ENCODE results near the gene MC3R.

DNA sequence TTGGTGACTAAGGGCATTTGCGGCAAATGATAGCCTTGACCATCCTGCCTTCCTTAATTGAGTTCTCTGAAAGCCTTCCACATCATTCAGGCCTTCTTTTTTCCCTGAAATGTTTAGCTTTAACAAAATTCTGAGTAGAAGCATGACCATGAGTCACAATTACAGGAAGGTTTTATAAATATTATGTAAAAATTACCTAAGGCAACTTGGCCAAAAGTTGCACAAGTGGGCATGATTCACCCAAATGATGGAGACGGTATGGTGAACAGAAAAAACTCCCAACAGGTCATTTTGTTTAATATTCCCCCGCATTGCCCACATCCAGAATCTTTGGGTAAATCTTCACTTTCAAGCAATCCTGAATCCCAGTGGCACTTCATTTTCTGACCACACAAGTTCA, 37.0 kb downstream of the MC3R start:
- TF ChIP-seq EP300 (conservative IDR thresholded peaks at IDR 0.05; ENCODE audit: poor library complexity, severe bottlenecking) (no peak), EZH2 (IDR thresholded peaks at IDR 0.05; ENCODE audit: borderline replicate concordance, insufficient read depth, low read length, poor library complexity, severe bottlenecking) (no peak), SMC3 (conservative IDR thresholded peaks at IDR 0.05; ENCODE audit: poor library complexity) (no peak)
- TF ChIP-seq, protein P1, sequence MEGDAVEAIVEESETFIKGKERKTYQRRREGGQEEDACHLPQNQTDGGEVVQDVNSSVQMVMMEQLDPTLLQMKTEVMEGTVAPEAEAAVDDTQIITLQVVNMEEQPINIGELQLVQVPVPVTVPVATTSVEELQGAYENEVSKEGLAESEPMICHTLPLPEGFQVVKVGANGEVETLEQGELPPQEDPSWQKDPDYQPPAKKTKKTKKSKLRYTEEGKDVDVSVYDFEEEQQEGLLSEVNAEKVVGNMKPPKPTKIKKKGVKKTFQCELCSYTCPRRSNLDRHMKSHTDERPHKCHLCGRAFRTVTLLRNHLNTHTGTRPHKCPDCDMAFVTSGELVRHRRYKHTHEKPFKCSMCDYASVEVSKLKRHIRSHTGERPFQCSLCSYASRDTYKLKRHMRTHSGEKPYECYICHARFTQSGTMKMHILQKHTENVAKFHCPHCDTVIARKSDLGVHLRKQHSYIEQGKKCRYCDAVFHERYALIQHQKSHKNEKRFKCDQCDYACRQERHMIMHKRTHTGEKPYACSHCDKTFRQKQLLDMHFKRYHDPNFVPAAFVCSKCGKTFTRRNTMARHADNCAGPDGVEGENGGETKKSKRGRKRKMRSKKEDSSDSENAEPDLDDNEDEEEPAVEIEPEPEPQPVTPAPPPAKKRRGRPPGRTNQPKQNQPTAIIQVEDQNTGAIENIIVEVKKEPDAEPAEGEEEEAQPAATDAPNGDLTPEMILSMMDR (IDR thresholded peaks at IDR 0.05; ENCODE audit: poor library complexity, severe bottlenecking): no peak

Measured in neural cell (in vitro differentiated cells).